PC-3 (cell line): ENCODE measurements around the gene KDELR1. TPM values are rescaled to one million over a fixed set of nuclear protein-coding genes. Genes with fewer than 3 reads are reported as not detected.
A peak's percentile ranks its signal among the peaks of the same experiment; 100 is the strongest.

Experiments
- ATAC-seq: fragments of 200-7000 bp; cut with Tn5 transposase; 2 replicates; pipeline ENCODE4 v1.9.1; 2020; ENCODE audit warnings: mild to moderate bottlenecking, moderate library complexity
- BruUV-seq: library from RNA; stranded (reverse); fragments of 400-500 nt; replicated peaks from 2 replicates; lab custom pipeline; 2021; lab: Mats Ljungman, UMichigan
- CTCF ChIA-PET: fragments of 300-600 bp; sonication (Branson Sonifier 250); formaldehyde crosslinking; loops from one replicate; lab custom pipeline; 2022; ENCODE audit warnings: antibody characterized with exemption; lab: Charles Lee
- POLR2A ChIA-PET: fragments of 300-600 bp; sonication (Branson Sonifier 250); formaldehyde crosslinking; loops from one replicate; lab custom pipeline; 2022; ENCODE audit warnings: antibody characterized with exemption; ENCODE audit not compliant: unreplicated experiment; lab: Charles Lee
- DNase-seq: peaks from one replicate; pipeline ENCODE4 v3.0.0-alpha.2; 2015
- H2AFZ ChIP-seq: fragments of 300-600 bp; sonication (generic); 2 replicates; pipeline ENCODE4 v1.6.0; 2016; ENCODE audit warnings: antibody characterized with exemption, low read length
- H3F3A ChIP-seq: fragments of 300-600 bp; sonication (generic); one replicate; pipeline ENCODE4 v1.6.0; 2017; ENCODE audit warnings: antibody characterized with exemption, low read length, control low read depth, mild to moderate bottlenecking; ENCODE audit not compliant: unreplicated experiment
- H3K27ac ChIP-seq: fragments of 300-600 bp; sonication (generic); 2 replicates; pipeline ENCODE4 v1.5.1; 2016; ENCODE audit warnings: mild to moderate bottlenecking, low read length
- H3K27me3 ChIP-seq: fragments of 300-600 bp; sonication (generic); 2 replicates; pipeline ENCODE4 v1.6.1; 2016; ENCODE audit warnings: low read length, mixed read lengths
- H3K36me3 ChIP-seq: fragments of 300-600 bp; sonication (generic); 2 replicates; pipeline ENCODE4 v1.6.1; 2016; ENCODE audit warnings: low read depth, mixed run types, low read length, mixed read lengths
- H3K4me1 ChIP-seq: fragments of 300-600 bp; sonication (generic); 2 replicates; pipeline ENCODE4 v1.5.1; 2016; ENCODE audit warnings: low read length; ENCODE audit not compliant: insufficient read depth
- H3K4me2 ChIP-seq: fragments of 300-600 bp; sonication (generic); 2 replicates; pipeline ENCODE4 v1.6.0; 2016; ENCODE audit warnings: low read length
- H3K4me3 ChIP-seq: fragments of 300-600 bp; sonication (generic); 2 replicates; pipeline ENCODE4 v1.5.1; 2016; ENCODE audit warnings: mild to moderate bottlenecking, low read length, mixed read lengths
- H3K79me2 ChIP-seq: fragments of 300-600 bp; sonication (generic); 2 replicates; pipeline ENCODE4 v1.6.1; 2017; ENCODE audit warnings: low read length, mixed read lengths
- H3K9ac ChIP-seq: fragments of 300-600 bp; sonication (generic); 2 replicates; pipeline ENCODE4 v1.6.0; 2016; ENCODE audit warnings: mild to moderate bottlenecking, low read length
- H3K9me2 ChIP-seq: fragments of 300-600 bp; sonication (generic); replicated peaks from 2 replicates; pipeline ENCODE4 v1.6.1; 2016; ENCODE audit warnings: mixed run types, low read length, mixed read lengths
- H3K9me3 ChIP-seq: fragments of 300-600 bp; sonication (generic); 2 replicates; pipeline ENCODE4 v1.6.1; 2016; ENCODE audit warnings: low read length, mixed read lengths
- H4K20me1 ChIP-seq: fragments of 300-600 bp; sonication (generic); 2 replicates; pipeline ENCODE4 v1.6.1; 2016; ENCODE audit warnings: low read length, mixed read lengths
- CTCF ChIP-seq: fragments of 300-600 bp; sonication (generic); conservative IDR thresholded peaks from 2 replicates; pipeline ENCODE4 v1.5.1; 2017; ENCODE audit warnings: antibody characterized with exemption, low read depth, mild to moderate bottlenecking, low read length
- EZH2 ChIP-seq: fragments of 300-600 bp; sonication (generic); IDR thresholded peaks from one replicate; pipeline ENCODE4 v1.6.1; 2017; ENCODE audit warnings: antibody characterized with exemption, mild to moderate bottlenecking, low read length; ENCODE audit not compliant: unreplicated experiment
- EZH2phosphoT487 ChIP-seq: fragments of 300-600 bp; sonication (generic); IDR thresholded peaks from 2 replicates; pipeline ENCODE4 v1.6.1; 2018; ENCODE audit warnings: mild to moderate bottlenecking, antibody characterized with exemption, low read length, borderline replicate concordance
- intact Hi-C: fragments of 100-400 bp; cut with micrococcal nuclease; formaldehyde crosslinking; loops from 2 replicates; pipeline ENCODE4 v1.9.0; 2023
- total RNA-seq: library from RNA; depleted of rRNA; stranded (reverse); fragments of >200 nt; gene quantifications from 2 replicates; pipeline ENCODE4 v1.2.3, GENCODE V29; 2014

KDELR1 gene
- total RNA-seq, 1 experiment from 2014 or later: 90.2 TPM

GRCh38 chr19:48405010-48405659, 13.8 kb upstream of the KDELR1 start:
- Histone ChIP-seq H3K27ac (no peak overlapping the region), H3K9ac (no peak overlapping the region), H3K4me3 (no peak overlapping the region), H2AFZ (no peak overlapping the region), H3K9me3 (no peaks in the 10 kb centered on the region), H3K9me2 (no peaks in the 10 kb centered on the region), H3K36me3 (no peaks in the 10 kb centered on the region), H3K27me3 (no peaks in the 10 kb centered on the region), H3K79me2 (no peaks in the 10 kb centered on the region), H3F3A (no peaks in the 10 kb centered on the region), H4K20me1 (no peaks in the 10 kb centered on the region), H3K4me1 (no peaks in the 10 kb centered on the region), H3K4me2 (no peak overlapping the region)
- TF ChIP-seq EZH2phosphoT487: no peak
- no peak for TF ChIP-seq CTCF
- TF ChIP-seq EZH2: no peak
- CTCF ChIA-PET: no interaction called here
- no TSS peak for BruUV-seq
- ATAC-seq (no peak), DNase-seq (no peak)
- intact Hi-C loops: no loop called here
- POLR2A ChIA-PET: no interaction called here

- BruUV-seq: no TSS peak
- TF ChIP-seq CTCF (no peak), EZH2 (no peak), EZH2phosphoT487 (no peak)
- peak; percentile 49 for DNase-seq
Measured at GRCh38 chr19:48403606-48404005, 12.3 kb upstream of the KDELR1 start.

GRCh38 chr19:48401287-48401686, 9.9 kb upstream of the KDELR1 start:
- Histone ChIP-seq H3K9me2 (no peaks in the 10 kb centered on the region), H3K27me3 (no peaks in the 10 kb centered on the region), H3K9ac (no peak overlapping the region), H3K4me1 (peaks cover 6% of the 10 kb centered on the region), H3F3A (no peaks in the 10 kb centered on the region), H4K20me1 (no peaks in the 10 kb centered on the region), H3K9me3 (no peaks in the 10 kb centered on the region), H3K79me2 (no peaks in the 10 kb centered on the region), H2AFZ (no peak overlapping the region), H3K4me2 (no peak overlapping the region), H3K36me3 (no peaks in the 10 kb centered on the region), H3K27ac (no peak overlapping the region), H3K4me3 (no peak overlapping the region)
- ChIA-PET CTCF (no interaction called here), POLR2A (no interaction called here)
- ATAC-seq (no peak), DNase-seq (no peak)
- intact Hi-C loops: no loop called here
- BruUV-seq: no TSS peak
- TF ChIP-seq CTCF (no peak), EZH2phosphoT487 (no peak), EZH2 (no peak)

More at GRCh38 chr19:48403606-48404005, 12.3 kb upstream of the KDELR1 start:
- Histone ChIP-seq H3K27me3 (no peaks in the 10 kb centered on the region), H3K36me3 (no peaks in the 10 kb centered on the region), H3K9ac (no peak overlapping the region), H3K9me3 (no peaks in the 10 kb centered on the region), H3K4me2 (no peak overlapping the region), H3F3A (no peaks in the 10 kb centered on the region), H3K79me2 (no peaks in the 10 kb centered on the region), H3K9me2 (no peaks in the 10 kb centered on the region), H3K27ac (no peak overlapping the region), H3K4me3 (no peak overlapping the region), H2AFZ (no peak overlapping the region), H3K4me1 (no peaks in the 10 kb centered on the region), H4K20me1 (no peaks in the 10 kb centered on the region)
- ChIA-PET CTCF (interaction anchor here (0.5 kb wide), 1 partner anchor 179 kb away, joined by 3 read pairs; no protein-coding TSS in a partner anchor), POLR2A (no interaction called here)
- peak; percentile 36; the same call in 1 of the 2 replicates for ATAC-seq
- intact Hi-C loops: no loop called here
